C4-2B (cell line): ENCODE measurements around the gene CPNE9.

Source experiments
- H3K27ac ChIP-seq: fragments of 450-650 bp; 2 replicates; pipeline ENCODE4 v1.5.1; 2017
- ZFX ChIP-seq: fragments of 450-650 bp; IDR thresholded peaks from 2 replicates; pipeline ENCODE4 v1.6.1; 2017
- TF ChIP-seq, protein P1 (sequence below): fragments of 450-650 bp; conservative IDR thresholded peaks from 2 replicates; pipeline ENCODE4 v1.5.1; 2017; ENCODE audit warnings: mild to moderate bottlenecking

Gene CPNE9

DNA sequence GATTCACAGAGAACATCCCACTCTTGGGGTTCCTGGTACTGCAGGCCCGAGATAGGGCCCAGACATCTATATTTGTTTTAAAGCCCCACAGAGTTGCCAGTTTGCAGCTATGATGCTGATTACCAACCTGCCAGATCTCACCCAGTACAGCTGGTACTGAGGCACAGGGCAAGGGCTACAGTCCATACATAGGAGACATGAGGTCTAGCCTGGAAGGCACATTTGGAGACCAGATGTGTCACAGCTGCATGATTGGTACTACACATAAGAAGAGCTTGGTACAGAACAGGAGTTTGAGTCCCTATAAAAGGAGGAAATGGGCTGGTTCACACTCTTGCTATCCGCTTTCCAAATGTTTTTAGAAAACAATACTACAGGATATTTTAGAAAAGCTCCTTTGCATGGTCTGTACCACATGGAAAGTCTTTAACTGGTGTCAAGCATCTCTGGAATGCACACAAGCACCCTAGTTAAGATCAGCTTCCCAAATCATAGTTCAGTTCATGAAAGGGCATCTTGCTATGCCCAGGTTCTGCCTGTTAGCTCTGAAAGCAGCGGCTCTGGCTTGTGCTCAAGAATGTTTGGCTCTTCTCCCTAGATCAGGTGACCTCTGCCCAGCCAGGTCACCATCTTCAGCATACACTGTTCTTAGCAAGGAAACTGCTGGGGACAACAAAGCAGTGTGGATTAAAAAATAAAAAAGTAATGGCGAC, 33.8 kb upstream of the CPNE9 start:
- no peak for TF ChIP-seq ZFX
- TF ChIP-seq, protein P1, sequence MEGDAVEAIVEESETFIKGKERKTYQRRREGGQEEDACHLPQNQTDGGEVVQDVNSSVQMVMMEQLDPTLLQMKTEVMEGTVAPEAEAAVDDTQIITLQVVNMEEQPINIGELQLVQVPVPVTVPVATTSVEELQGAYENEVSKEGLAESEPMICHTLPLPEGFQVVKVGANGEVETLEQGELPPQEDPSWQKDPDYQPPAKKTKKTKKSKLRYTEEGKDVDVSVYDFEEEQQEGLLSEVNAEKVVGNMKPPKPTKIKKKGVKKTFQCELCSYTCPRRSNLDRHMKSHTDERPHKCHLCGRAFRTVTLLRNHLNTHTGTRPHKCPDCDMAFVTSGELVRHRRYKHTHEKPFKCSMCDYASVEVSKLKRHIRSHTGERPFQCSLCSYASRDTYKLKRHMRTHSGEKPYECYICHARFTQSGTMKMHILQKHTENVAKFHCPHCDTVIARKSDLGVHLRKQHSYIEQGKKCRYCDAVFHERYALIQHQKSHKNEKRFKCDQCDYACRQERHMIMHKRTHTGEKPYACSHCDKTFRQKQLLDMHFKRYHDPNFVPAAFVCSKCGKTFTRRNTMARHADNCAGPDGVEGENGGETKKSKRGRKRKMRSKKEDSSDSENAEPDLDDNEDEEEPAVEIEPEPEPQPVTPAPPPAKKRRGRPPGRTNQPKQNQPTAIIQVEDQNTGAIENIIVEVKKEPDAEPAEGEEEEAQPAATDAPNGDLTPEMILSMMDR, result no peak
- H3K27ac ChIP-seq, result no peak overlapping the region; the same call in 1 of the 2 replicates

DNA sequence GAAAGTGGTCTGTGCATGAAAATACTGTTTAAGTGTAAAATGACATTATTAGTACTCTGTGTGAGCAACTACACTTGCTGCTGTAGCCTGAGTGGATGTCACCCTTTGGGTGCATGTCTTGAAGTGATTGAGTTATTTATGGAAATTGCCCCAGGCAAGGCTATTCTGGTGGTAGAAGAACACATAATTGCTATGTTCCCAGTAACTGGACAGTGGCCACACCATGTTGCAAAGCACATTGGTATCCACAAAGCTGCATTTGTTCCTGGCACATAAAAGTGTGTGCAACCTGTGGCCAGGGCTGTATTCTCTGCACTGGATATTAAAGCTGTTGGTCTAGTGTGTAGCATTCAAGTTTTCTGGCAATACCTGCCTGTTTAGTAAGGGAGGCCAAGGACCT, 30.6 kb upstream of the CPNE9 start:
- H3K27ac ChIP-seq, result no peak overlapping the region
- TF ChIP-seq, protein P1, result no peak
- TF ChIP-seq ZFX, result no peak

DNA sequence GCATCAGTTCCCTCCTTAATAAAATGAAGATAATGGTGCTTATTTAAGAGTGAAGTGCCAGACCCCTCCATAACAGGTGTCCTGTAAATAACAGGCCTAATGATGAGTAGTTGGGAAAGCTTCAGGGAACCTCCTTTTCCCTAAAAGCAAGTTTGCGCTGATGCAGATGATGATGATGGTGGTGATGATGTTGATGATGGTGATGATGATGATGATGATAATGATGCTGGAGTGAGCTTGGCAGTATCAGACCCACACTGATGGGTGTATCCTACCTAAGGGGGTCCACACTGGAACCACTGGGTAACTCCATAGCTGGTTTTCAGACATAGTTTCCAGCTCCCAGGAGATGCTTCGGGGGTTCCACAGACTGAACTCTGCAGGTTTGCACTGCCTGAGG, 29.9 kb upstream of the CPNE9 start:
- no peak overlapping the region for H3K27ac ChIP-seq
- TF ChIP-seq, protein P1, result no peak
- TF ChIP-seq ZFX, result no peak

DNA sequence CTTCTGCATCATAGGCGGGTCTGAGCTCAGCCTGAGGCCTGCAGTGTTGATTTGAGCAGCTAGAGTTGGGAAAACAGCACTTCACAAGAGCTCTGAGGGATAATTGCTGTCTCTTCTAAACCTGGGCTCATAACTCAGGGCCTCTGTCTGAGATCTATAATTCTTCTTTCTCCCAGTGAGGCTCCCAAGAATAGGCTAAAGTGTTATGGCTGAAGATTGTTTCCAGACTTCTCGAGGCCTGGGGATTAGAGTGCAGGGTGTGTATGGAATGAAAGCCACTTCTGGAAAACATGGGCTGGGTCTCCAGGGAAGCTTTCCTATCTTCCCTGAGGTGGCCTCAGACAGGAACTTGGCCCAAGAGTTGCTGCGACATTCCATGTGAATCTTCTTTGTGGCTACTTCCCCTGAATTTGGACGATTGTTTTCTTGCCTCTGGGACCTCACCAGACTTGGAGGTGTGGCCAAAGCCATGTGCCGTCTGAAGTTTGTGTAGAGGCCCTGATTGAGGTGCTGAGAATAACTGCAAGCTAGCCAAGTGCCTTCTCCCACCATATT, 27.8 kb upstream of the CPNE9 start:
- H3K27ac ChIP-seq, result no peak overlapping the region
- TF ChIP-seq, protein P1, result no peak
- TF ChIP-seq ZFX, result no peak

DNA sequence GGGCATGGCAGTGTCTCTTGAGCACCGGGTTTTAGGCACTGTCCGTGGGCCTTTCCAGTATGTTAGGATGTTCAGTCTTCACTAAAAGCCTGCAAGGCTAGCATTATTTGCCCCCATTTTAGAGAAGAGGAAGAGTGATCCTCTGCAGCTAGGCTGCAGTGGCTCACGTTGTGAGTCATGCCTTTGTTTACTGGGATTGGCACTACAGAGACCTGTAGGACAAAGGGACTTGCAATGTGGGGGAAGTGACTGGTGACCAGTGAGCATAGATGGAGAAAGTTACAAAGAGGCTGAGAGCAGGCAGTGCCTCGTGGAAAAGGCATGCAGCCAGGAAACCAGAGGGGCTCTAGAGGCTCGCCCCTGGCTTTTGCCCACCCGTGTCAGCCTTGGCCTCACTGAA, 26.8 kb upstream of the CPNE9 start:
- H3K27ac ChIP-seq, result no peak overlapping the region
- TF ChIP-seq ZFX, result no peak
- TF ChIP-seq, protein P1, result no peak

DNA sequence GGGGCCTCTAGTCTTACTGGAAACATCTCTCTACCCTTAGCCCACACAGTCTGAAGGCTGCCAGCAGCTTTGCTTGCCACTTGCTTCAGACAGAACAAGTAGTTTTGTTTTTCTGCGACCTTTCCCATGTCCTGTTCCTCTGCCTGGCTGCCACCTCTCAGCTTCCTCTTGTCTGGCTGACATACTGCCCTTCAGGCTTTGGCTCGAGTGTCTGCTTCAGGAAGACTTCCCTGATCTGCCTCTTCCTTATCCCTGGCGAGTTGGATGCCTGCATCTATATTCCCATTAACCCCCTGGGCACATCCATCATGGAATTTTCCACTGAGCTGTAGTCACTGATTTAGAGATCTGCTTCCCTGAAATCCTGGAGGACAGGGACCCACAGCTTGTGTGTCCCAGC, 25.1 kb upstream of the CPNE9 start:
- H3K27ac ChIP-seq, result no peak overlapping the region
- no peak for TF ChIP-seq ZFX
- TF ChIP-seq, protein P1, result no peak

DNA sequence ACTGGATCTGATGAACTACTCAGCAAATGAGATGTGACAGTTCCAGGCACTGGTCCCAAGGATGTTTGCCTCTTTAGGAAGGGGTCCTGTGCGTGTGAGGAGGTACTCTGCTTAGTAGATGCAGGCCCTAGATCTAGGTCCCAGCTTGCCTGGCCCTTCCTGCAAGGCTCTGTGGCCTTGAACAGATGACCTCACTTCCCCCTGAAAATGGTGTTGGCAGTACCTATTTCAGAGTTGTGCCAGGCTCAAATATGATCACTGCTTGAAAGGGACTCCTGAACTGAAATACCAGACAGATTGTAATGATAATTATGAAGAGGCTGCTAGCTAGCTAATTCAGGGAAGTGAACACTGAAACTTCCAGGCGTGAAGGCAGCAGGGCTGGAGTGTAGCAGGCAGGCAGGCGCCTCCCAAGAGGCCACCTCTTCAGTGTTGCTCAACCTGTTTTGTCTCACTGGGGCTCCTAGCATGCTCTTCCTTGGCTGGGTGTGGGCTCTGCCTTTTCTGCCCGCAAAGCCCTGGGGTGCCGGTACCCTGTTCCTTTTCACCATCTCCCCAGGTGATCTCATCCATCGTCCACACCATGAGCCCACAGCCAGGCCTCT, 24.1 kb upstream of the CPNE9 start:
- TF ChIP-seq ZFX, result no peak
- TF ChIP-seq, protein P1, result no peak
- H3K27ac ChIP-seq, result no peak overlapping the region
